ENCODE data around the gene CUL7. TPM values are rescaled to one million over a fixed set of nuclear protein-coding genes. Genes with fewer than 3 reads are reported as not detected.

Gene CUL7
- total and polyA plus RNA-seq, 2 of the 8 experiments (the other 6 are each of a cell fraction or from before 2014, with no cell fraction given): 10.8 to 15.0 TPM

DNA sequence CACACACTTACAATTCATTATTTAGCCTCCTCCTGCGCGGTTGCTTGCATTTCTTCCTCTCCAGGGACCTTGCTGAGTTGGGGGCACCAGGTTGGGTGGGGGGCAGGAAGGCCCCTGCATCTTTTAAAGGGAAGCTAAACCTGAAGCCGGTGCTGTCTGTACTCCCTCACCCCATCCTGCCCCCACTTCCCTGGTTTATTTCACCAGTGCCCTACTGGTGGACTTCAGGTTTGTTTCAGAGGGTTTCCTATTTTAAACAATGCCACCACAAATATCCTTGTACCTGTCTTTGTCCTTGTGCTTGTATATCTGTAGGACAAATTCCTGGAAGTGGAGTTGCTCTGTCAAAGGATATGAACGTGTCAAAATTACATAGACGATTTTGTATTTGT lies 43.4 kb upstream of the CUL7 start:
- DNase-seq (ENCODE audit: low read depth in 1 of 2, low spot score in 2 of 2): no peak
- Histone ChIP-seq H3K4ac (replicated peaks; ENCODE audit: insufficient read length, low read depth, low read length) (no peak overlapping the region), H2BK120ac (replicated peaks; ENCODE audit: low read depth, low read length) (no peak overlapping the region), H3K18ac (ENCODE audit: extremely low read depth, low read length) (peak overlapping the region; percentile 51), H3K4me2 (ENCODE audit: insufficient read depth in 1 of 2, low read depth in 2 of 2, low read length in 2 of 2) (0 out of 4 replicates have a peak overlapping the region, but pooled peaks of 1 of the 2 experiments have one; percentile 7), H3K27ac (ENCODE audit: low read depth, low read length) (peak overlapping the region; percentile 37; the same call in 1 of the 2 replicates), H2BK20ac (ENCODE audit: low read length) (peak overlapping the region; percentile 21; the same call in 1 of the 2 replicates), H3K4me1 (replicated peaks in 1 of 4; ENCODE audit: control insufficient read depth in 3 of 4, insufficient read depth in 4 of 4, low read length in 3 of 4) (peaks cover 10 to 23% (median 13%) of the 10 kb centered on the region in 4 experiments; a peak in 6 of 7 replicates), H2AK5ac (ENCODE audit: low read depth, low read length) (peak overlapping the region; percentile 72; the same call in 1 of the 2 replicates), H2BK12ac (ENCODE audit: low read depth, low read length) (no peak overlapping the region), H3K56ac (replicated peaks; ENCODE audit: insufficient read length, low read depth, low read length) (no peak overlapping the region), H3K9me3 (ENCODE audit: insufficient read depth in 2 of 2, low read depth in 1 of 2, low read length in 1 of 2) (no peaks in the 10 kb centered on the region), H2BK15ac (ENCODE audit: low read length) (no peak overlapping the region), H3K36me3 (ENCODE audit: control insufficient read depth in 2 of 4, insufficient read depth in 4 of 4, low read length in 3 of 4) (no peaks in the 10 kb centered on the region), H4K91ac (replicated peaks; ENCODE audit: insufficient read length, low read length) (peak overlapping the region; percentile 15), H4K8ac (ENCODE audit: extremely low read depth, insufficient read depth, low read length) (no peak overlapping the region), H3K4me3 (ENCODE audit: extremely low read depth in 1 of 4, insufficient read depth in 2 of 4, low read depth in 3 of 4, low read length in 4 of 4) (no peak overlapping the region), H3K23ac (ENCODE audit: insufficient read length) (no peak overlapping the region), H3K9ac (replicated peaks in 1 of 4; ENCODE audit: extremely low read depth in 1 of 4, low read depth in 3 of 4, low read length in 3 of 4) (no peak overlapping the region; a peak in 2 of 7 replicates), H4K5ac (ENCODE audit: insufficient read length, low read depth, low read length) (no peak overlapping the region), H4K20me1 (replicated peaks in 1 of 2; ENCODE audit: control insufficient read depth in 1 of 2, insufficient read depth in 2 of 2, low read length in 2 of 2) (peaks cover 0 to 2% of the 10 kb centered on the region in 2 experiments), H3K14ac (ENCODE audit: insufficient read length) (no peak overlapping the region), H2AFZ (ENCODE audit: low read length) (no peak overlapping the region), H2BK5ac (ENCODE audit: low read depth, low read length) (0 out of 2 replicates have a peak overlapping the region, but pooled peaks have one; percentile 82), H3K79me2 (ENCODE audit: control insufficient read depth in 1 of 2, insufficient read depth in 2 of 2, low read length in 2 of 2) (peaks cover 7 to 81% of the 10 kb centered on the region in 2 experiments), H3K27me3 (replicated peaks in 1 of 4; ENCODE audit: control insufficient read depth in 3 of 4, extremely low read depth in 1 of 4, insufficient read depth in 3 of 4, low read length in 3 of 4) (no peaks in the 10 kb centered on the region), H3K79me1 (ENCODE audit: low read depth, low read length) (peaks cover 12% of the 10 kb centered on the region), H3K23me2 (ENCODE audit: low read depth, low read length) (no peaks in the 10 kb centered on the region)
- ChIA-PET POLR2A (ENCODE audit: partially characterized antibody) (interaction anchor here (0.5 to 3.2 kb wide), 9 partner anchors 8 to 73 kb away, joined by 3 to 13 read pairs (median 4); partner anchors contain the start of gene PTK7), CTCF (ENCODE audit: partially characterized antibody) (interaction anchor here (0.7 to 2.4 kb wide), 9 partner anchors 10 to 207 kb away, joined by 3 to 11 read pairs (median 5); partner anchors contain the start of gene PTK7)
- no peak for TF ChIP-seq YY1 (IDR thresholded peaks at IDR 0.05; ENCODE audit: low read depth, low read length)
- no peak for TF ChIP-seq EZH2 (IDR thresholded peaks at IDR 0.05; ENCODE audit: low read depth, low read length, severe bottlenecking)
- TF ChIP-seq, protein P1, sequence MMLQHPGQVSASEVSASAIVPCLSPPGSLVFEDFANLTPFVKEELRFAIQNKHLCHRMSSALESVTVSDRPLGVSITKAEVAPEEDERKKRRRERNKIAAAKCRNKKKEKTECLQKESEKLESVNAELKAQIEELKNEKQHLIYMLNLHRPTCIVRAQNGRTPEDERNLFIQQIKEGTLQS (IDR thresholded peaks at IDR 0.05; ENCODE audit: insufficient read depth, low read depth, low read length): no peak
- no peak for TF ChIP-seq SP4 (IDR thresholded peaks at IDR 0.05; ENCODE audit: low read length)
- TF ChIP-seq SP1 (IDR thresholded peaks at IDR 0.05; ENCODE audit: low read depth, low read length): no peak
- TF ChIP-seq CBX8 (IDR thresholded peaks at IDR 0.05; ENCODE audit: borderline replicate concordance, low read depth, low read length): no peak
- no peak for TF ChIP-seq POLR2AphosphoS5 (IDR thresholded peaks at IDR 0.05; ENCODE audit: low read depth, low read length)
- no peak for TF ChIP-seq RAD21 (IDR thresholded peaks at IDR 0.05 in 1 of 2, conservative IDR thresholded peaks at IDR 0.05 in 1 of 2; ENCODE audit: low read depth in 2 of 2, low read length in 2 of 2)
- WGBS, 2 experiments (ENCODE audit: extremely low coverage in 1 of 2, insufficient coverage in 1 of 2, insufficient read length in 1 of 2, insufficient replicate concordance in 2 of 2, low coverage in 1 of 2, low lambda C conversion rate in 2 of 2, missing lambda C conversion rate in 1 of 2): 69% methylated on average over 5 of the region's 5 CpGs; no CpG with 5 or more reads in 1 of the 2 experiments
- no peak for FAIRE-seq
